NT2/D1 (cell line): Measurements from ENCODE around the gene IMMT.
A peak's percentile ranks its signal among the peaks of the same experiment; 100 is the strongest.

Source experiments
- DNase-seq: peaks from one replicate; pipeline ENCODE4 v3.0.0-alpha.2; 2011; ENCODE audit warnings: low read depth, low spot score
- H3K27me3 ChIP-seq: 2 replicates; pipeline ENCODE4 v1.6.0; 2011; ENCODE audit warnings: mild to moderate bottlenecking; ENCODE audit not compliant: insufficient read length, insufficient read depth
- H3K36me3 ChIP-seq: 2 replicates; pipeline ENCODE4 v1.6.1; 2011; ENCODE audit warnings: mild to moderate bottlenecking, low read length, mixed read lengths; ENCODE audit not compliant: insufficient read depth, insufficient read length
- H3K4me1 ChIP-seq: 2 replicates; pipeline ENCODE4 v1.5.1; 2011; ENCODE audit not compliant: insufficient read depth, insufficient read length
- H3K4me3 ChIP-seq: 2 replicates; pipeline ENCODE4 v1.5.1; 2011; ENCODE audit warnings: low read depth; ENCODE audit not compliant: insufficient read length
- H3K9ac ChIP-seq: 2 replicates; pipeline ENCODE4 v1.6.0; 2011; ENCODE audit warnings: low read depth; ENCODE audit not compliant: insufficient read length
- H3K9me3 ChIP-seq: 2 replicates; pipeline ENCODE4 v1.5.1; 2011; ENCODE audit warnings: mild to moderate bottlenecking, low read length; ENCODE audit not compliant: insufficient read depth
- SUZ12 ChIP-seq: IDR thresholded peaks from 2 replicates; pipeline ENCODE4 v1.6.1; 2011; ENCODE audit not compliant: insufficient read length, insufficient read depth; ENCODE audit errors: extremely low read depth
- YY1 ChIP-seq: IDR thresholded peaks from 2 replicates; pipeline ENCODE4 v1.6.1; 2011; ENCODE audit not compliant: insufficient read length, insufficient read depth
- ZNF274 ChIP-seq: IDR thresholded peaks from 2 replicates; pipeline ENCODE4 v1.6.1; 2011; ENCODE audit warnings: mild to moderate bottlenecking, low read depth, low read length

IMMT gene

GRCh38 chr2:86195808-86196387 is 636 bp upstream of the IMMT start:
- H3K27me3 ChIP-seq: no peaks in the 10 kb centered on the region
- no peaks in the 10 kb centered on the region for H3K4me1 ChIP-seq
- no peak for DNase-seq
- H3K4me3 ChIP-seq: peak overlapping the region; percentile 94
- TF ChIP-seq SUZ12 (no peak), YY1 (no peak), ZNF274 (no peak)
- no peaks in the 10 kb centered on the region for H3K9me3 ChIP-seq
- peaks cover 17% of the 10 kb centered on the region for H3K36me3 ChIP-seq
- H3K9ac ChIP-seq: peak overlapping the region; percentile 91

GRCh38 chr2:86194751-86195054 is 559 bp downstream of the IMMT start:
- peak overlapping the region; percentile 94 for H3K4me3 ChIP-seq
- TF ChIP-seq ZNF274 (no peak), YY1 (no peak), SUZ12 (no peak)
- DNase-seq: peak; percentile 94
- no peaks in the 10 kb centered on the region for H3K27me3 ChIP-seq
- H3K4me1 ChIP-seq: no peaks in the 10 kb centered on the region
- peaks cover 25% of the 10 kb centered on the region for H3K36me3 ChIP-seq
- no peaks in the 10 kb centered on the region for H3K9me3 ChIP-seq
- H3K9ac ChIP-seq: peak overlapping the region; percentile 98

- Histone ChIP-seq H3K9me3 (no peaks in the 10 kb centered on the region), H3K36me3 (peaks cover 29% of the 10 kb centered on the region), H3K4me3 (peak overlapping the region; percentile 94), H3K27me3 (no peaks in the 10 kb centered on the region), H3K9ac (peak overlapping the region; percentile 98), H3K4me1 (no peaks in the 10 kb centered on the region)
- no peak for DNase-seq
- TF ChIP-seq SUZ12 (no peak), ZNF274 (no peak)
Measured at GRCh38 chr2:86193901-86194567, 1.2 kb downstream of the IMMT start.

- no peak for DNase-seq
- no peaks in the 10 kb centered on the region for H3K27me3 ChIP-seq
- no peak overlapping the region for H3K4me3 ChIP-seq
- TF ChIP-seq YY1: no peak
- no peak for TF ChIP-seq ZNF274
- no peak for TF ChIP-seq SUZ12
- no peaks in the 10 kb centered on the region for H3K9me3 ChIP-seq
- peaks cover 35% of the 10 kb centered on the region for H3K36me3 ChIP-seq
- H3K4me1 ChIP-seq: no peaks in the 10 kb centered on the region
- no peak overlapping the region for H3K9ac ChIP-seq
Measured at GRCh38 chr2:86189782-86190416, 5.4 kb downstream of the IMMT start.

- no peak for DNase-seq
- no peaks in the 10 kb centered on the region for H3K4me1 ChIP-seq
- no peak overlapping the region for H3K4me3 ChIP-seq
- no peaks in the 10 kb centered on the region for H3K27me3 ChIP-seq
- H3K9ac ChIP-seq: no peak overlapping the region
- no peaks in the 10 kb centered on the region for H3K9me3 ChIP-seq
- TF ChIP-seq YY1: no peak
- TF ChIP-seq SUZ12: no peak
- TF ChIP-seq ZNF274: no peak
- H3K36me3 ChIP-seq: peaks cover 21% of the 10 kb centered on the region
Measured at GRCh38 chr2:86186431-86186830, 8.8 kb downstream of the IMMT start.

- no peak for TF ChIP-seq ZNF274
- no peak for TF ChIP-seq YY1
- TF ChIP-seq SUZ12: no peak
- H3K4me3 ChIP-seq: no peak overlapping the region
- H3K4me1 ChIP-seq: no peaks in the 10 kb centered on the region
- no peaks in the 10 kb centered on the region for H3K27me3 ChIP-seq
- peaks cover 24% of the 10 kb centered on the region for H3K36me3 ChIP-seq
- no peaks in the 10 kb centered on the region for H3K9me3 ChIP-seq
- no peak overlapping the region for H3K9ac ChIP-seq
- DNase-seq: no peak
Measured at GRCh38 chr2:86185517-86186212, 9.6 kb downstream of the IMMT start.

GRCh38 chr2:86176597-86176996 is 18.7 kb downstream of the IMMT start:
- Histone ChIP-seq H3K36me3 (peaks cover 49% of the 10 kb centered on the region), H3K9ac (no peak overlapping the region), H3K4me3 (no peak overlapping the region), H3K27me3 (no peaks in the 10 kb centered on the region), H3K9me3 (no peaks in the 10 kb centered on the region), H3K4me1 (no peaks in the 10 kb centered on the region)
- TF ChIP-seq YY1: no peak
- TF ChIP-seq ZNF274: no peak
- TF ChIP-seq SUZ12: no peak
- DNase-seq: no peak
